H1 (cell line): ENCODE results near the gene PAK5. TPM values are rescaled to one million over a fixed set of nuclear protein-coding genes. Genes with fewer than 3 reads are reported as not detected.

ENCODE experiments used
- EP300 ChIP-seq, 2 experiments: IDR thresholded peaks; 1 replicate in 1 of 2; 2 replicates in 1 of 2; pipeline ENCODE4 v1.6.1; 2011 to 2012; ENCODE audit warnings: low read depth in 2 of 2, low read length in 2 of 2, mild to moderate bottlenecking in 2 of 2, borderline replicate concordance in 1 of 2, inconsistent platforms in 1 of 2, moderate library complexity in 1 of 2
- HDAC2 ChIP-seq, 2 experiments: fragments of 300-600 bp in 1 of 2; sonication (generic) in 1 of 2; IDR thresholded peaks; 2 replicates each; pipeline ENCODE4 v1.6.1; 2011 to 2012; ENCODE audit warnings: low read depth in 2 of 2, low read length in 2 of 2, mild to moderate bottlenecking in 2 of 2, moderate library complexity in 2 of 2, borderline replicate concordance in 1 of 2, inconsistent platforms in 1 of 2
- JUND ChIP-seq: IDR thresholded peaks from 2 replicates; pipeline ENCODE4 v1.6.1; 2011; ENCODE audit warnings: mild to moderate bottlenecking, improper control_type of control experiment, low read length
- MAFK ChIP-seq: IDR thresholded peaks from 2 replicates; pipeline ENCODE4 v1.6.1; 2012; ENCODE audit warnings: low read depth, mild to moderate bottlenecking, improper control_type of control experiment, low read length
- PHF8 ChIP-seq: fragments of 200-600 bp; sonication (generic); conservative IDR thresholded peaks from 2 replicates; pipeline ENCODE4 v1.7.1; 2012; ENCODE audit warnings: low read depth, mild to moderate bottlenecking, inconsistent platforms, low read length, moderate library complexity
- polyA plus RNA-seq, 7 experiments: library from polyadenylated mRNA; depleted of rRNA in 3 of 7; stranded (reverse) in 5 of 7; unstranded in 2 of 7; fragments of >200 nt in 5 of 7; fragments of 200-250 nt in 2 of 7; gene quantifications; 1 replicate in 5 of 7; 2 replicates in 1 of 7; 4 replicates in 1 of 7; pipeline versions ENCODE4 v1.2.1 to v1.2.3, GENCODE V29; 2011 to 2013; ENCODE audit warnings: missing spikeins in 2 of 7, mixed read lengths in 2 of 7
- total RNA-seq: library from RNA; stranded (reverse); fragmentation: NEBNext Ultra II Directional; extraction: Animal tissue kit (Norgen Biotek cat#: 25700); gene quantifications from 2 replicates; pipeline ENCODE4 v1.2.1, GENCODE V29; 2021
- TF ChIP-seq, protein P1 (sequence below): fragments of 300-600 bp; sonication (generic); IDR thresholded peaks from 2 replicates; pipeline ENCODE4 v1.7.1; 2012; ENCODE audit warnings: low read length, moderate library complexity, mild to moderate bottlenecking, inconsistent platforms; ENCODE audit not compliant: insufficient replicate concordance

PAK5 gene
- total and polyA plus RNA-seq, 2 of the 8 experiments (the other 6 are each of a cell fraction or from before 2014, with no cell fraction given): 0.54 to 0.80 TPM

DNA sequence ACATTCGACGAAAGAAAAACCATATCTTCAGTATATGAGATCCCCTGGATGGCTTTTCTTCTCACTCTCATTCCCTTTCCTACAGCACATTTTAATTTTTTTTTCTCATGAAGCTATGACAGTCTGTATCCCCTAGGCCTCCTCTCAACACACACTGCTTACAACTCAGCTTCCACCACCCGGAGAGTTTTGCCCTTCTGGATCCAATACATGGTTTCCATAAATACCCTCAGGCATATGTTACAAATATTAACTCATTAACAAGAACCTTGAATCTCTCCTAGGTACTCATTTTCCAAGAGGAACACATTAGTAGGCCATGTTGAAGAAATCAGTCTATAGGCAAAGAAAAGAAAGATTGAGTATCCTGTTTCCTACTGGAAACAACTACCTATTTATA lies 44.0 kb downstream of the PAK5 start (continued):
- TF ChIP-seq, protein P1, sequence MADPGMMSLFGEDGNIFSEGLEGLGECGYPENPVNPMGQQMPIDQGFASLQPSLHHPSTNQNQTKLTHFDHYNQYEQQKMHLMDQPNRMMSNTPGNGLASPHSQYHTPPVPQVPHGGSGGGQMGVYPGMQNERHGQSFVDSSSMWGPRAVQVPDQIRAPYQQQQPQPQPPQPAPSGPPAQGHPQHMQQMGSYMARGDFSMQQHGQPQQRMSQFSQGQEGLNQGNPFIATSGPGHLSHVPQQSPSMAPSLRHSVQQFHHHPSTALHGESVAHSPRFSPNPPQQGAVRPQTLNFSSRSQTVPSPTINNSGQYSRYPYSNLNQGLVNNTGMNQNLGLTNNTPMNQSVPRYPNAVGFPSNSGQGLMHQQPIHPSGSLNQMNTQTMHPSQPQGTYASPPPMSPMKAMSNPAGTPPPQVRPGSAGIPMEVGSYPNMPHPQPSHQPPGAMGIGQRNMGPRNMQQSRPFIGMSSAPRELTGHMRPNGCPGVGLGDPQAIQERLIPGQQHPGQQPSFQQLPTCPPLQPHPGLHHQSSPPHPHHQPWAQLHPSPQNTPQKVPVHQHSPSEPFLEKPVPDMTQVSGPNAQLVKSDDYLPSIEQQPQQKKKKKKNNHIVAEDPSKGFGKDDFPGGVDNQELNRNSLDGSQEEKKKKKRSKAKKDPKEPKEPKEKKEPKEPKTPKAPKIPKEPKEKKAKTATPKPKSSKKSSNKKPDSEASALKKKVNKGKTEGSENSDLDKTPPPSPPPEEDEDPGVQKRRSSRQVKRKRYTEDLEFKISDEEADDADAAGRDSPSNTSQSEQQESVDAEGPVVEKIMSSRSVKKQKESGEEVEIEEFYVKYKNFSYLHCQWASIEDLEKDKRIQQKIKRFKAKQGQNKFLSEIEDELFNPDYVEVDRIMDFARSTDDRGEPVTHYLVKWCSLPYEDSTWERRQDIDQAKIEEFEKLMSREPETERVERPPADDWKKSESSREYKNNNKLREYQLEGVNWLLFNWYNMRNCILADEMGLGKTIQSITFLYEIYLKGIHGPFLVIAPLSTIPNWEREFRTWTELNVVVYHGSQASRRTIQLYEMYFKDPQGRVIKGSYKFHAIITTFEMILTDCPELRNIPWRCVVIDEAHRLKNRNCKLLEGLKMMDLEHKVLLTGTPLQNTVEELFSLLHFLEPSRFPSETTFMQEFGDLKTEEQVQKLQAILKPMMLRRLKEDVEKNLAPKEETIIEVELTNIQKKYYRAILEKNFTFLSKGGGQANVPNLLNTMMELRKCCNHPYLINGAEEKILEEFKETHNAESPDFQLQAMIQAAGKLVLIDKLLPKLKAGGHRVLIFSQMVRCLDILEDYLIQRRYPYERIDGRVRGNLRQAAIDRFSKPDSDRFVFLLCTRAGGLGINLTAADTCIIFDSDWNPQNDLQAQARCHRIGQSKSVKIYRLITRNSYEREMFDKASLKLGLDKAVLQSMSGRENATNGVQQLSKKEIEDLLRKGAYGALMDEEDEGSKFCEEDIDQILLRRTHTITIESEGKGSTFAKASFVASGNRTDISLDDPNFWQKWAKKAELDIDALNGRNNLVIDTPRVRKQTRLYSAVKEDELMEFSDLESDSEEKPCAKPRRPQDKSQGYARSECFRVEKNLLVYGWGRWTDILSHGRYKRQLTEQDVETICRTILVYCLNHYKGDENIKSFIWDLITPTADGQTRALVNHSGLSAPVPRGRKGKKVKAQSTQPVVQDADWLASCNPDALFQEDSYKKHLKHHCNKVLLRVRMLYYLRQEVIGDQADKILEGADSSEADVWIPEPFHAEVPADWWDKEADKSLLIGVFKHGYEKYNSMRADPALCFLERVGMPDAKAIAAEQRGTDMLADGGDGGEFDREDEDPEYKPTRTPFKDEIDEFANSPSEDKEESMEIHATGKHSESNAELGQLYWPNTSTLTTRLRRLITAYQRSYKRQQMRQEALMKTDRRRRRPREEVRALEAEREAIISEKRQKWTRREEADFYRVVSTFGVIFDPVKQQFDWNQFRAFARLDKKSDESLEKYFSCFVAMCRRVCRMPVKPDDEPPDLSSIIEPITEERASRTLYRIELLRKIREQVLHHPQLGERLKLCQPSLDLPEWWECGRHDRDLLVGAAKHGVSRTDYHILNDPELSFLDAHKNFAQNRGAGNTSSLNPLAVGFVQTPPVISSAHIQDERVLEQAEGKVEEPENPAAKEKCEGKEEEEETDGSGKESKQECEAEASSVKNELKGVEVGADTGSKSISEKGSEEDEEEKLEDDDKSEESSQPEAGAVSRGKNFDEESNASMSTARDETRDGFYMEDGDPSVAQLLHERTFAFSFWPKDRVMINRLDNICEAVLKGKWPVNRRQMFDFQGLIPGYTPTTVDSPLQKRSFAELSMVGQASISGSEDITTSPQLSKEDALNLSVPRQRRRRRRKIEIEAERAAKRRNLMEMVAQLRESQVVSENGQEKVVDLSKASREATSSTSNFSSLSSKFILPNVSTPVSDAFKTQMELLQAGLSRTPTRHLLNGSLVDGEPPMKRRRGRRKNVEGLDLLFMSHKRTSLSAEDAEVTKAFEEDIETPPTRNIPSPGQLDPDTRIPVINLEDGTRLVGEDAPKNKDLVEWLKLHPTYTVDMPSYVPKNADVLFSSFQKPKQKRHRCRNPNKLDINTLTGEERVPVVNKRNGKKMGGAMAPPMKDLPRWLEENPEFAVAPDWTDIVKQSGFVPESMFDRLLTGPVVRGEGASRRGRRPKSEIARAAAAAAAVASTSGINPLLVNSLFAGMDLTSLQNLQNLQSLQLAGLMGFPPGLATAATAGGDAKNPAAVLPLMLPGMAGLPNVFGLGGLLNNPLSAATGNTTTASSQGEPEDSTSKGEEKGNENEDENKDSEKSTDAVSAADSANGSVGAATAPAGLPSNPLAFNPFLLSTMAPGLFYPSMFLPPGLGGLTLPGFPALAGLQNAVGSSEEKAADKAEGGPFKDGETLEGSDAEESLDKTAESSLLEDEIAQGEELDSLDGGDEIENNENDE: no peak
- TF ChIP-seq JUND: no peak
- TF ChIP-seq EP300 (IDR thresholded peaks at IDR 0.05; ENCODE audit: borderline replicate concordance in 1 of 2, low read depth in 2 of 2, low read length in 2 of 2): no peak
- TF ChIP-seq MAFK: no peak
- TF ChIP-seq HDAC2 (IDR thresholded peaks at IDR 0.05; ENCODE audit: borderline replicate concordance in 1 of 2, low read depth in 2 of 2, low read length in 2 of 2): no peak
- TF ChIP-seq PHF8: no peak
